PC-9 (cell line): Measurements from ENCODE around the gene GTF3C1. TPM values are rescaled to one million over a fixed set of nuclear protein-coding genes. Genes with fewer than 3 reads are reported as not detected.

Source experiments
- BruUV-seq: library from RNA; stranded (reverse); fragments of 400-500 nt; replicated peaks from 2 replicates; lab custom pipeline; 2021; lab: Mats Ljungman, UMichigan
- CTCF ChIA-PET: fragments of 300-600 bp; sonication (Branson Sonifier 250); formaldehyde crosslinking; loops from one replicate; lab custom pipeline; 2022; ENCODE audit warnings: antibody characterized with exemption; lab: Charles Lee
- POLR2A ChIA-PET: fragments of 300-600 bp; sonication (Branson Sonifier 250); formaldehyde crosslinking; loops from one replicate; lab custom pipeline; 2022; ENCODE audit warnings: antibody characterized with exemption; ENCODE audit not compliant: unreplicated experiment; lab: Charles Lee
- DNase-seq, 2 experiments: peaks; one replicate each; pipeline versions ENCODE4 v3.0.0 to v3.0.0-alpha.2; 2015 to 2022; ENCODE audit warnings: mixed read lengths in 1 of 2
- H2AFZ ChIP-seq: fragments of 200-600 bp; sonication (generic); 2 replicates; pipeline ENCODE4 v1.8.1; 2017; ENCODE audit warnings: antibody characterized with exemption
- H3F3A ChIP-seq: fragments of 200-600 bp; sonication (generic); 2 replicates; pipeline ENCODE4 v1.8.1; 2017; ENCODE audit warnings: antibody characterized with exemption, mild to moderate bottlenecking, low read depth; ENCODE audit not compliant: insufficient read depth
- H3K27ac ChIP-seq: fragments of 200-600 bp; sonication (generic); 2 replicates; pipeline ENCODE4 v1.6.1; 2016; ENCODE audit warnings: mixed run types
- H3K27me3 ChIP-seq: fragments of 200-600 bp; sonication (generic); 2 replicates; pipeline ENCODE4 v1.6.1; 2016; ENCODE audit warnings: low read depth, mixed run types; ENCODE audit not compliant: insufficient read depth
- H3K36me3 ChIP-seq: fragments of 200-600 bp; sonication (generic); 2 replicates; pipeline ENCODE4 v1.6.1; 2016; ENCODE audit warnings: low read depth, mixed run types
- H3K4me1 ChIP-seq: fragments of 200-600 bp; sonication (generic); replicated peaks from 2 replicates; pipeline ENCODE4 v1.6.1; 2016; ENCODE audit warnings: mixed run types; ENCODE audit not compliant: insufficient read depth
- H3K4me2 ChIP-seq: fragments of 200-600 bp; sonication (generic); 2 replicates; pipeline ENCODE4 v1.6.1; 2017; ENCODE audit warnings: mixed run types
- H3K4me3 ChIP-seq: fragments of 200-600 bp; sonication (generic); 2 replicates; pipeline ENCODE4 v1.6.1; 2016; ENCODE audit warnings: mixed run types
- H3K79me2 ChIP-seq: fragments of 200-600 bp; sonication (generic); 2 replicates; pipeline ENCODE4 v1.6.1; 2017; ENCODE audit warnings: low read depth, mixed run types
- H3K9me2 ChIP-seq: fragments of 200-600 bp; sonication (generic); 2 replicates; pipeline ENCODE4 v1.8.1; 2017; ENCODE audit warnings: mild to moderate bottlenecking; ENCODE audit not compliant: insufficient read depth
- H3K9me3 ChIP-seq: fragments of 200-600 bp; sonication (generic); 2 replicates; pipeline ENCODE4 v1.8.1; 2016; ENCODE audit warnings: low read depth; ENCODE audit not compliant: insufficient read depth
- H4K20me1 ChIP-seq: fragments of 200-600 bp; sonication (generic); 2 replicates; pipeline ENCODE4 v1.8.1; 2017; ENCODE audit not compliant: insufficient read depth
- CTCF ChIP-seq: fragments of 200-600 bp; sonication (generic); conservative IDR thresholded peaks from 2 replicates; pipeline ENCODE4 v1.6.1; 2017; ENCODE audit warnings: mixed run types, antibody characterized with exemption, mild to moderate bottlenecking, moderate library complexity
- EZH2 ChIP-seq: fragments of 200-600 bp; sonication (generic); IDR thresholded peaks from 2 replicates; pipeline ENCODE4 v1.8.0; 2017; ENCODE audit warnings: antibody characterized with exemption, low read depth
- intact Hi-C: fragments of 100-400 bp; cut with micrococcal nuclease; formaldehyde crosslinking; loops from one replicate; pipeline ENCODE4 v1.10.0; 2022; ENCODE audit not compliant: unreplicated experiment
- total RNA-seq: library from RNA; stranded (reverse); gene quantifications from 2 replicates; pipeline ENCODE4 v1.2.3, GENCODE V29; 2021

GTF3C1 gene
- total RNA-seq, 1 experiment from 2014 or later = 118 TPM

- CTCF ChIA-PET = interaction anchor here (0.9 to 1.2 kb wide), 3 partner anchors 9 to 273 kb away, joined by 3 to 6 read pairs (median 4); no protein-coding TSS in a partner anchor
- no peaks in the 10 kb centered on the region for H3K4me1 ChIP-seq
Observed at GRCh38 chr16:27452569-27453493, 96.9 kb downstream of the GTF3C1 start.

GRCh38 chr16:27450196-27450549 is 99.5 kb downstream of the GTF3C1 start:
- Histone ChIP-seq H3K79me2 (no peaks in the 10 kb centered on the region), H3K4me2 (no peak overlapping the region), H4K20me1 (no peaks in the 10 kb centered on the region), H3F3A (no peaks in the 10 kb centered on the region), H3K36me3 (no peaks in the 10 kb centered on the region), H3K27me3 (peaks cover 18% of the 10 kb centered on the region), H3K9me2 (no peaks in the 10 kb centered on the region), H3K27ac (no peak overlapping the region), H3K4me1 (no peaks in the 10 kb centered on the region), H3K4me3 (no peak overlapping the region), H3K9me3 (no peaks in the 10 kb centered on the region), H2AFZ (no peak overlapping the region)
- ChIA-PET CTCF (interaction anchor here (0.6 kb wide), 1 partner anchor 82 kb away, joined by 3 read pairs; no protein-coding TSS in a partner anchor), POLR2A (interaction anchor here (0.5 to 0.6 kb wide), 2 partner anchors 100 to 247 kb away, joined by 4 read pairs; partner anchors contain the start of genes KATNIP and KDM8)
- no TSS peak for BruUV-seq
- TF ChIP-seq CTCF (no peak), EZH2 (no peak)
- DNase-seq = no peak
- intact Hi-C loops = no loop called here

More at GRCh38 chr16:27452569-27453493, 96.9 kb downstream of the GTF3C1 start:
- POLR2A ChIA-PET = no interaction called here
- TF ChIP-seq EZH2 (no peak), CTCF (no peak)
- intact Hi-C loops = no loop called here
- Histone ChIP-seq H3K4me2 (no peak overlapping the region), H3K27me3 (peaks cover 18% of the 10 kb centered on the region), H3K36me3 (no peaks in the 10 kb centered on the region), H3K27ac (no peak overlapping the region), H3K4me3 (no peak overlapping the region), H4K20me1 (no peaks in the 10 kb centered on the region), H2AFZ (no peak overlapping the region), H3K9me2 (no peaks in the 10 kb centered on the region), H3K9me3 (no peaks in the 10 kb centered on the region), H3F3A (no peaks in the 10 kb centered on the region), H3K79me2 (no peaks in the 10 kb centered on the region)
- DNase-seq = no peak
- BruUV-seq = no TSS peak

- Histone ChIP-seq H4K20me1 (no peaks in the 10 kb centered on the region), H3K4me2 (no peak overlapping the region), H2AFZ (no peak overlapping the region), H3K36me3 (no peaks in the 10 kb centered on the region), H3K27me3 (peaks cover 18% of the 10 kb centered on the region), H3K27ac (no peak overlapping the region), H3K4me3 (no peak overlapping the region), H3K9me2 (no peaks in the 10 kb centered on the region), H3K9me3 (no peaks in the 10 kb centered on the region), H3K4me1 (no peaks in the 10 kb centered on the region), H3K79me2 (no peaks in the 10 kb centered on the region), H3F3A (no peaks in the 10 kb centered on the region)
- BruUV-seq = no TSS peak
- intact Hi-C loops = no loop called here
- DNase-seq = no peak
- POLR2A ChIA-PET = interaction anchor here (0.5 kb wide), 1 partner anchor 246 kb away, joined by 4 read pairs; the partner anchor contains the start of gene KDM8
- CTCF ChIA-PET = no interaction called here
- no peak for TF ChIP-seq CTCF
- no peak for TF ChIP-seq EZH2
Observed at GRCh38 chr16:27449434-27450195, 100.1 kb downstream of the GTF3C1 start.
